Stomach smooth muscle (tissue), 2 donors: ENCODE measurements around the gene EP300.
"Not testable (repeated sequence)": the region's sequence is repeated elsewhere in the genome, so short reads cannot be mapped to it uniquely, and the experiment has no call there.

Source experiments
- H3K27ac ChIP-seq: one replicate; pipeline ENCODE4 v1.7.0; 2013; ENCODE audit warnings: mild to moderate bottlenecking, low read length, inconsistent platforms
- H3K27me3 ChIP-seq, 2 donors: one replicate each; pipeline ENCODE4 v1.7.0; 2013; ENCODE audit warnings: low read length in 2 of 2; ENCODE audit not compliant: insufficient read depth in 2 of 2, control insufficient read depth in 1 of 2
- H3K36me3 ChIP-seq, 2 donors: one replicate each; pipeline ENCODE4 v1.7.0; 2013; ENCODE audit warnings: low read length in 2 of 2; ENCODE audit not compliant: control insufficient read depth in 2 of 2, insufficient read depth in 2 of 2
- H3K4me1 ChIP-seq: one replicate; pipeline ENCODE4 v1.7.0; 2013; ENCODE audit warnings: low read length; ENCODE audit not compliant: control insufficient read depth, insufficient read depth
- H3K4me3 ChIP-seq, 2 donors: one replicate each; pipeline ENCODE4 v1.7.0; 2013; ENCODE audit warnings: low read length in 2 of 2
- H3K9ac ChIP-seq, 2 donors: one replicate each; pipeline ENCODE4 v1.7.0; 2013; ENCODE audit warnings: low read length in 2 of 2, mild to moderate bottlenecking in 1 of 2
- H3K9me3 ChIP-seq, 2 donors: one replicate each; pipeline ENCODE4 v1.7.0; 2013; ENCODE audit warnings: low read length in 2 of 2; ENCODE audit not compliant: control insufficient read depth in 2 of 2
- donor health status: healthy.
- donor health status: Pancreatic carcinoma.

The EP300 gene

DNA sequence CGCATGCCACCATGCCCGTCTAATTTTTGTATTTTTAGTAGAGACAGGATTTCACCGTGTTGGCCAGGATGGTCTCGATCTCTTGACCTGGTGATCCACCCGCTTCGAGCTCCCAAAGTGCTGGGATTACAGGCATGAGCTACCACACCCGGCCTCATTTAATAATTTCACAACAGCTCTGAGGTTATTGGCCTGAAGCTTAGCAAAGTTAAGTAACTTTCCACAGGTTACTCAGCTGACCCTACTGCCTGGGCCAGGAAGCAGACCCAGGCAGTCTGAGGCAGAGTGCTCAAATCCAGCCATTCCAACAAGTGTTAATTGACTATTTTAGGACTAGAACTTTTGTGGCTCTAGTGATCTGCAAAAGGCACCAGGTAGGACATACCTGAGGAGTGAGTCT lies 60.5 kb downstream of the EP300 start:
- Histone ChIP-seq H3K9ac (no peak overlapping the region), H3K9me3 (no peaks in the 10 kb centered on the region), H3K27ac (no peak overlapping the region), H3K4me1 (no peaks in the 10 kb centered on the region), H3K27me3 (no peaks in the 10 kb centered on the region), H3K4me3 (no peak overlapping the region), H3K36me3 (peaks cover 72 to 74% of the 10 kb centered on the region in 2 donors)

DNA sequence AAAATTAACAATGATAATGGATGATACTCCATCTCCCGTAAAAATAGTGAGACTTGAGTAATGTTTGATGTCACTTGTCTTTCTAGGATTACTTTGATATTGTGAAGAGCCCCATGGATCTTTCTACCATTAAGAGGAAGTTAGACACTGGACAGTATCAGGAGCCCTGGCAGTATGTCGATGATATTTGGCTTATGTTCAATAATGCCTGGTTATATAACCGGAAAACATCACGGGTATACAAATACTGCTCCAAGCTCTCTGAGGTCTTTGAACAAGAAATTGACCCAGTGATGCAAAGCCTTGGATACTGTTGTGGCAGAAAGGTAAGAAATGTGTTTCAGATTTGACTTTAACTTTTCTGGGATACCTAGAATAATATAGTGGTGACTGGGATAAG lies 64.7 kb downstream of the EP300 start:
- Histone ChIP-seq H3K9me3 (no peaks in the 10 kb centered on the region), H3K27ac (no peak overlapping the region), H3K27me3 (no peaks in the 10 kb centered on the region), H3K4me3 (no peak overlapping the region), H3K9ac (no peak overlapping the region), H3K4me1 (no peaks in the 10 kb centered on the region), H3K36me3 (peaks cover 67 to 72% of the 10 kb centered on the region in 2 donors)

DNA sequence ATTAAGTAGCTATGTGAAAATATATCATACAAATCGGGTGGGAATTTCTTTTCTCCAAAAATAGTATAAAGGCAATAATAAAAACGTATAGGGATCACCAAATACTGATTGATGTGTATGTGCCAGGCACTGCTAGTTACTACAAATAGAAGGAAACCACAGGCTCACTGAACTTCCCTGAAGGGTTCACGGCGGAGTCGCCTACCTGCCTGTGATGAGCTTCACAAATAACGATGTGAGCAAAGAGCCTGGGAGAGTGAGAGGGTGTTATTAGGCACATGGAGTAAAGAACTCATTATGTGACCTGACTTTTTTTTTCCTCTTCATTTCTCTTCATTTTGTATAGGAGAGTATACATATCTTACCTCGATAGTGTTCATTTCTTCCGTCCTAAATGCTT lies 76.8 kb downstream of the EP300 start:
- Histone ChIP-seq H3K9ac (no peak overlapping the region), H3K9me3 (no peaks in the 10 kb centered on the region), H3K4me1 (no peaks in the 10 kb centered on the region), H3K27me3 (no peaks in the 10 kb centered on the region), H3K4me3 (no peak overlapping the region), H3K36me3 (peaks cover 54 to 59% of the 10 kb centered on the region in 2 donors), H3K27ac (no peak overlapping the region)

DNA sequence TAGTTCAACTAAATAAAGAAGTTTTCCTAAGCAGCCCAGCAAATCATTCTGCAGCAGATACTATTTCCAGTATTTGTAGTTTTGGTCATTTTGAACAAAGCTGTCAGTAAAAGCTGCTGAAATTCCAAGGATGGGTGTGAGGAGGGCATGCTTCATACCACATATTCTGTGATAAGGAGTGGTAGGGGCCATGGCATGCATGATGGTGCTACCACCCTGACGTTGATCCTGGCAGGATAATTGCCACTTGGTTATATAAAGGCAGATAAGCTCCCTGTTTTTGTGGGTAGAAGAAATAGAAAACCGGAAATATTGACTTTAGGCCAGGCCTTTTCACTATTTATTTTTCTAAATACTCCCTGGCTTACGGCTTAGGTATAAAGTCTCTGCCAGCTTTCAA lies 79.6 kb downstream of the EP300 start:
- Histone ChIP-seq H3K9me3 (no peaks in the 10 kb centered on the region), H3K4me3 (no peak overlapping the region), H3K36me3 (peaks cover 61 to 69% of the 10 kb centered on the region in 2 donors), H3K27me3 (no peaks in the 10 kb centered on the region), H3K9ac (no peak overlapping the region), H3K27ac (no peak overlapping the region), H3K4me1 (no peaks in the 10 kb centered on the region)

DNA sequence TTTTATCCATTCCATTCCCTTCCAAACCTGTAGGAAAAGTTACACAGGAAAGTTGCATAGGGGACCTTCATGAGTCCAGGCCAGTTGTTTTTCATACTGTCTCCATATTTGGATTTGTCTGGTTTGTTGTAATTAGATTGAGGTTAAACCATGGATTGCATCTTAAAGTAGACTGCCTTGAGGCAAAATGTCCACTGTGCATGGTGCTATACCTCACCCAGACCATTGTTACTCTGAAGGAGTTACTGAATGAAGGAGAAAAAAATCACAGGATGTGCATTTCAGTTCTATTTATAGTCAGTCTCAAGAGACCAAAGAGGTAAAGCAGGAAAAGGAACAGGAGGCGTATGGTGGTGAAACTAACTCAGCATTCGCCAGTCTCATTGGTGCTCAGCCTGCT lies 83.2 kb downstream of the EP300 start:
- Histone ChIP-seq H3K36me3 (peaks cover 51 to 60% of the 10 kb centered on the region in 2 donors), H3K27ac (no peak overlapping the region)

DNA sequence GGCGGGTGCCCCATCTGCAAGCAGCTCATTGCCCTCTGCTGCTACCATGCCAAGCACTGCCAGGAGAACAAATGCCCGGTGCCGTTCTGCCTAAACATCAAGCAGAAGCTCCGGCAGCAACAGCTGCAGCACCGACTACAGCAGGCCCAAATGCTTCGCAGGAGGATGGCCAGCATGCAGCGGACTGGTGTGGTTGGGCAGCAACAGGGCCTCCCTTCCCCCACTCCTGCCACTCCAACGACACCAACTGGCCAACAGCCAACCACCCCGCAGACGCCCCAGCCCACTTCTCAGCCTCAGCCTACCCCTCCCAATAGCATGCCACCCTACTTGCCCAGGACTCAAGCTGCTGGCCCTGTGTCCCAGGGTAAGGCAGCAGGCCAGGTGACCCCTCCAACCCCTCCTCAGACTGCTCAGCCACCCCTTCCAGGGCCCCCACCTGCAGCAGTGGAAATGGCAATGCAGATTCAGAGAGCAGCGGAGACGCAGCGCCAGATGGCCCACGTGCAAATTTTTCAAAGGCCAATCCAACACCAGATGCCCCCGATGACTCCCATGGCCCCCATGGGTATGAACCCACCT lies 84.7 kb downstream of the EP300 start:
- Histone ChIP-seq H3K27me3 (no peaks in the 10 kb centered on the region), H3K4me1 (no peaks in the 10 kb centered on the region), H3K9me3 (no peaks in the 10 kb centered on the region), H3K4me3 (no peak overlapping the region), H3K36me3 (peaks cover 44 to 52% of the 10 kb centered on the region in 2 donors), H3K9ac (no peak overlapping the region), H3K27ac (no peak overlapping the region)

More for the DNA sequence above, 83.2 kb downstream of the EP300 start:
- Histone ChIP-seq H3K4me1 (no peaks in the 10 kb centered on the region), H3K9me3 (no peaks in the 10 kb centered on the region), H3K9ac (no peak overlapping the region), H3K4me3 (no peak overlapping the region), H3K27me3 (no peaks in the 10 kb centered on the region)

DNA sequence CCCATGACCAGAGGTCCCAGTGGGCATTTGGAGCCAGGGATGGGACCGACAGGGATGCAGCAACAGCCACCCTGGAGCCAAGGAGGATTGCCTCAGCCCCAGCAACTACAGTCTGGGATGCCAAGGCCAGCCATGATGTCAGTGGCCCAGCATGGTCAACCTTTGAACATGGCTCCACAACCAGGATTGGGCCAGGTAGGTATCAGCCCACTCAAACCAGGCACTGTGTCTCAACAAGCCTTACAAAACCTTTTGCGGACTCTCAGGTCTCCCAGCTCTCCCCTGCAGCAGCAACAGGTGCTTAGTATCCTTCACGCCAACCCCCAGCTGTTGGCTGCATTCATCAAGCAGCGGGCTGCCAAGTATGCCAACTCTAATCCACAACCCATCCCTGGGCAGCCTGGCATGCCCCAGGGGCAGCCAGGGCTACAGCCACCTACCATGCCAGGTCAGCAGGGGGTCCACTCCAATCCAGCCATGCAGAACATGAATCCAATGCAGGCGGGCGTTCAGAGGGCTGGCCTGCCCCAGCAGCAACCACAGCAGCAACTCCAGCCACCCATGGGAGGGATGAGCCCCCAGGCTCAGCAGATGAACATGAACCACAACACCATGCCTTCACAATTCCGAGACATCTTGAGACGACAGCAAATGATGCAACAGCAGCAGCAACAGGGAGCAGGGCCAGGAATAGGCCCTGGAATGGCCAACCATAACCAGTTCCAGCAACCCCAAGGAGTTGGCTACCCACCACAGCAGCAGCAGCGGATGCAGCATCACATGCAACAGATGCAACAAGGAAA lies 85.4 kb downstream of the EP300 start:
- no peaks in the 10 kb centered on the region for H3K4me1 ChIP-seq
- H3K4me3 ChIP-seq, result no peak overlapping the region
- H3K36me3 ChIP-seq, result peaks cover 38 to 47% of the 10 kb centered on the region in 2 donors
- H3K9me3 ChIP-seq, result no peaks in the 10 kb centered on the region
- no peak overlapping the region for H3K9ac ChIP-seq
- H3K27me3 ChIP-seq, result no peaks in the 10 kb centered on the region
- no peak overlapping the region for H3K27ac ChIP-seq

DNA sequence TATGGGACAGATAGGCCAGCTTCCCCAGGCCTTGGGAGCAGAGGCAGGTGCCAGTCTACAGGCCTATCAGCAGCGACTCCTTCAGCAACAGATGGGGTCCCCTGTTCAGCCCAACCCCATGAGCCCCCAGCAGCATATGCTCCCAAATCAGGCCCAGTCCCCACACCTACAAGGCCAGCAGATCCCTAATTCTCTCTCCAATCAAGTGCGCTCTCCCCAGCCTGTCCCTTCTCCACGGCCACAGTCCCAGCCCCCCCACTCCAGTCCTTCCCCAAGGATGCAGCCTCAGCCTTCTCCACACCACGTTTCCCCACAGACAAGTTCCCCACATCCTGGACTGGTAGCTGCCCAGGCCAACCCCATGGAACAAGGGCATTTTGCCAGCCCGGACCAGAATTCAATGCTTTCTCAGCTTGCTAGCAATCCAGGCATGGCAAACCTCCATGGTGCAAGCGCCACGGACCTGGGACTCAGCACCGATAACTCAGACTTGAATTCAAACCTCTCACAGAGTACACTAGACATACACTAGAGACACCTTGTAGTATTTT lies 86.1 kb downstream of the EP300 start:
- Histone ChIP-seq H3K9ac (no peak overlapping the region), H3K36me3 (peaks cover 32 to 44% of the 10 kb centered on the region in 2 donors), H3K4me1 (no peaks in the 10 kb centered on the region), H3K27me3 (no peaks in the 10 kb centered on the region), H3K9me3 (no peaks in the 10 kb centered on the region), H3K27ac (no peak overlapping the region), H3K4me3 (no peak overlapping the region)

DNA sequence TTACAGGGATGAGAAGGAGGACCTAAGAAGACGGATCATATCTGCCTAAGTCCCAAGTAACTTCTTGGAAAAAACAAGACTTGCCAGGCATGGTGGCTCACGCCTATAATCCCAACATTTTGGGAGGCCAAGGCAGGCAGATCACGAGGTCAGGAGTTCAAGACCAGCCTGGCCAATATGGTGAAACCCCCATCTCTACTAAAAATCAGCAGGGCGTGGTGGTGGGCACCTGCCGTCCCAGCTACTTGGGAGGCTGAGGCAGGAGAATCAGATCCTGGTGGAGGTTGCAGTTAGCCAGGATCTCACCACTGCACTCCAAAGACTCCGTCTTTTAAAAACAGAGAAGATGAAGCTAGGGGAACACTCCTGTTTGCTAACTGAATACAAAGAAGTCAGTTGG lies 88.0 kb downstream of the EP300 start:
- H3K36me3 ChIP-seq, result peaks cover 18 to 35% of the 10 kb centered on the region in 2 donors
- H3K27ac ChIP-seq, H3K4me3 ChIP-seq, H3K4me1 ChIP-seq, H3K27me3 ChIP-seq, H3K9ac ChIP-seq, H3K9me3 ChIP-seq: not testable (repeated sequence)

DNA sequence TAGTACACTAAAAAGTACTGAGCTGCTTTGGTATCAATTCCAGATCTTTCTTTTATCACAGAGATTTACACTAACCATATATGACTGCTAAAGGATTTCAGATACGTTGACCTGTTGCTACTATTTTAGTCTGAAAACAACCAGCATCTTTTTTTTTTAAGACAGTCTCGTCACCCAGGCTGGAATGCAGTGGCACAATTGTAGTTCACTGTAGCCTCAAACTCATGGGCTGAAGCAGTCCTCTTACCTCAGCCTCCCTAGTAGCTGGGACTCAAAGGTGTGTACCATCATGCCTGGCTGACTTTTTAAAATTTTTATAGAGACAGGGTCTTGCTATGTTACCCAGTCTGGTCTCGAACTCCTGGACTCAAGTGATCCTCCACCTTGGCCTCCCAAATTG lies 88.5 kb downstream of the EP300 start:
- no peak overlapping the region for H3K4me3 ChIP-seq
- peaks cover 13 to 30% of the 10 kb centered on the region in 2 donors for H3K36me3 ChIP-seq
- H3K27me3 ChIP-seq, result no peaks in the 10 kb centered on the region
- H3K27ac ChIP-seq, result no peak overlapping the region
- H3K9me3 ChIP-seq, result no peaks in the 10 kb centered on the region
- no peak overlapping the region for H3K9ac ChIP-seq
- H3K4me1 ChIP-seq, result no peaks in the 10 kb centered on the region
